Panc1 (cell line): ENCODE measurements around the gene OR2V2. TPM values are rescaled to one million over a fixed set of nuclear protein-coding genes. Genes with fewer than 3 reads are reported as not detected.

ENCODE experiments used
- ATAC-seq: fragments of 200-7000 bp; cut with Tn5 transposase; 2 replicates; pipeline ENCODE4 v1.9.1; 2020; ENCODE audit warnings: mild to moderate bottlenecking, moderate library complexity
- BruUV-seq: library from RNA; stranded (reverse); fragments of 400-500 nt; replicated peaks from 2 replicates; lab custom pipeline; 2021; lab: Mats Ljungman, UMichigan
- CTCF ChIA-PET: fragments of 300-600 bp; sonication (Branson Sonifier 250); formaldehyde crosslinking; loops from one replicate; lab custom pipeline; 2022; ENCODE audit warnings: antibody characterized with exemption; lab: Charles Lee
- POLR2A ChIA-PET: fragments of 300-600 bp; sonication (Branson Sonifier 250); formaldehyde crosslinking; loops from one replicate; lab custom pipeline; 2022; ENCODE audit warnings: antibody characterized with exemption; lab: Charles Lee
- DNase-seq: peaks from one replicate; pipeline ENCODE4 v3.0.0-alpha.2; 2010; ENCODE audit warnings: low read depth, low spot score
- H3K27ac ChIP-seq: 2 replicates; pipeline ENCODE4 v1.5.1; 2011; ENCODE audit warnings: mild to moderate bottlenecking, low read length, inconsistent platforms
- H3K27me3 ChIP-seq: fragments of 200-500 bp; sonication (Bioruptor generic); 2 replicates; pipeline ENCODE4 v1.6.0; 2014; ENCODE audit warnings: low read length, inconsistent platforms; ENCODE audit not compliant: control insufficient read depth, insufficient read depth
- H3K36me3 ChIP-seq: fragments of 200-500 bp; sonication (Bioruptor generic); 2 replicates; pipeline ENCODE4 v1.5.1; 2014; ENCODE audit warnings: inconsistent platforms, mild to moderate bottlenecking, low read length, moderate library complexity; ENCODE audit not compliant: control insufficient read depth, insufficient read depth
- H3K4me1 ChIP-seq: 2 replicates; pipeline ENCODE4 v1.5.1; 2011; ENCODE audit warnings: inconsistent platforms, mild to moderate bottlenecking, low read length, moderate library complexity; ENCODE audit not compliant: control insufficient read depth, insufficient read depth
- H3K4me3 ChIP-seq, 2 experiments: 2 replicates each; pipeline ENCODE4 v1.5.1; 2011 to 2012; ENCODE audit warnings: low read depth in 2 of 2, low read length in 2 of 2, mild to moderate bottlenecking in 2 of 2, inconsistent platforms in 1 of 2, moderate library complexity in 1 of 2
- H3K9me3 ChIP-seq: fragments of 200-500 bp; sonication (Bioruptor generic); 2 replicates; pipeline ENCODE4 v1.5.1; 2014; ENCODE audit warnings: low read depth, mild to moderate bottlenecking, inconsistent platforms, low read length, moderate library complexity; ENCODE audit not compliant: control insufficient read depth, insufficient read depth
- CTCF ChIP-seq: fragments of 450-650 bp; IDR thresholded peaks from 2 replicates; pipeline ENCODE4 v1.5.1; 2017; ENCODE audit warnings: mild to moderate bottlenecking
- POLR2AphosphoS5 ChIP-seq: IDR thresholded peaks from 2 replicates; pipeline ENCODE4 v1.6.1; 2012; ENCODE audit warnings: mild to moderate bottlenecking, low read depth, low read length, moderate library complexity
- REST ChIP-seq, 2 experiments: IDR thresholded peaks; 2 replicates each; pipeline ENCODE4 v1.6.1; 2011 to 2012; ENCODE audit warnings: low read depth in 2 of 2, control low read depth in 1 of 2, low read length in 1 of 2, mild to moderate bottlenecking in 1 of 2, moderate library complexity in 1 of 2; ENCODE audit not compliant: insufficient read depth in 1 of 2
- SIN3A ChIP-seq: IDR thresholded peaks from 2 replicates; pipeline ENCODE4 v1.6.1; 2012; ENCODE audit warnings: low read depth, mild to moderate bottlenecking, low read length, moderate library complexity, borderline replicate concordance; ENCODE audit not compliant: insufficient read depth
- TCF7L2 ChIP-seq: IDR thresholded peaks from 2 replicates; pipeline ENCODE4 v1.6.1; 2011; ENCODE audit warnings: mild to moderate bottlenecking, low read depth, low read length, inconsistent platforms
- in situ Hi-C: cut with HindIII; loops from 2 replicates; pipeline ENCODE4 v1.10.0; 2016; ENCODE audit warnings: low sequenced_read_pairs, low pct_unique_long_range_greater_than_20kb
- intact Hi-C: fragments of 100-400 bp; cut with micrococcal nuclease; formaldehyde crosslinking; loops from one replicate; pipeline ENCODE4 v1.10.0; 2022; ENCODE audit not compliant: unreplicated experiment
- total RNA-seq: library from RNA; stranded (reverse); gene quantifications from one replicate; pipeline ENCODE4 v1.2.1, GENCODE V29; 2021; ENCODE audit not compliant: unreplicated experiment

The OR2V2 gene
- total RNA-seq, 1 experiment from 2014 or later: not detected

GRCh38 chr5:181149355-181149754 lies 2.0 kb downstream of the OR2V2 start:
- intact Hi-C loops: no loop called here
- Histone ChIP-seq H3K9me3 (peaks cover 3% of the 10 kb centered on the region; the same call in 1 of the 2 replicates), H3K36me3 (no peaks in the 10 kb centered on the region), H3K4me3 (no peak overlapping the region), H3K27ac (no peak overlapping the region), H3K27me3 (no peaks in the 10 kb centered on the region), H3K4me1 (peaks cover 14% of the 10 kb centered on the region)
- ChIA-PET CTCF (no interaction called here), POLR2A (no interaction called here)
- TF ChIP-seq REST (IDR thresholded peaks at IDR 0.05; ENCODE audit: insufficient read depth in 1 of 2, low read depth in 2 of 2, low read length in 1 of 2): no peak
- no peak for TF ChIP-seq POLR2AphosphoS5
- TF ChIP-seq CTCF: no peak
- TF ChIP-seq SIN3A: no peak
- in situ Hi-C loops: no loop called here
- no peak for DNase-seq
- no peak for ATAC-seq
- no TSS peak for BruUV-seq

GRCh38 chr5:181149806-181150733 lies 2.7 kb downstream of the OR2V2 start:
- H3K4me1 ChIP-seq: peaks cover 14% of the 10 kb centered on the region
- no peak overlapping the region for H3K27ac ChIP-seq
- TF ChIP-seq POLR2AphosphoS5 (no peak), TCF7L2 (no peak), CTCF (no peak), REST (IDR thresholded peaks at IDR 0.05; ENCODE audit: insufficient read depth in 1 of 2, low read depth in 2 of 2, low read length in 1 of 2) (no peak), SIN3A (no peak)
- H3K4me3 ChIP-seq: no peak overlapping the region
- ATAC-seq (no peak), DNase-seq (no peak)
- in situ Hi-C loops: no loop called here
- no peaks in the 10 kb centered on the region for H3K27me3 ChIP-seq
- peaks cover 3% of the 10 kb centered on the region; the same call in 1 of the 2 replicates for H3K9me3 ChIP-seq
- no TSS peak for BruUV-seq
- ChIA-PET POLR2A (no interaction called here), CTCF (interaction anchor here (1.1 kb wide), 1 partner anchor 107 kb away, joined by 6 read pairs; no protein-coding TSS in a partner anchor)
- H3K36me3 ChIP-seq: no peaks in the 10 kb centered on the region
- intact Hi-C loops: loop anchor here (10.0 kb wide), 1 partner anchor 45 kb away; no protein-coding TSS in a partner anchor
